ENCODE measurements around the gene SLC36A4. TPM values are rescaled to one million over a fixed set of nuclear protein-coding genes. Genes with fewer than 3 reads are reported as not detected.

The SLC36A4 gene
- total RNA-seq, 4 donors from 2014 or later: 1.5 to 3.4 (median 2.4) TPM

DNA sequence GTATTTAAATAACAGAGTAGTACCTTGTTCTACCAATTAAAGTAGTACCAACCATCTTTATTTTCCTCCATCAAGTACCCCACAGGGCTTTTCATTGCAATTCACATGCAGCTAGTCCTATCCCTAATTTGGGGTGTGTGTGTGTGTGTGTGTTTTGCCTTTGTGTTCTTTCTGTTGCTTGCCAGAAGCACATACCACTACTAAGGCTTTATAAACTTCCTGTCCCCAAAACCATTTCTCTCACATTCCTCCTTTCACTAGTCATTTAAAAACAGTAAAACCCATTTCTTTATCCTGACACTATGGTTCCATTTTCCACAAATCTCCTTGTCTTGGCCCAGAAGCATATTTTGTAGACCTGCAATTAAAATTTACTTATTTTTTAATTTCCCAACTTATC is 54.6 kb downstream of the SLC36A4 start:
- no peak overlapping the region for H3K27ac ChIP-seq
- intact Hi-C loops (cut with DNase I; ENCODE audit: low total_unique reads) (no loop called here), in situ Hi-C loops (cut with MboI; ENCODE audit: low sequenced_read_pairs in 4 of 4) (no loop called here)
- H3K36me3 ChIP-seq: no peaks in the 10 kb centered on the region
- no peak overlapping the region for H3K4me3 ChIP-seq
- no peaks in the 10 kb centered on the region for H3K27me3 ChIP-seq
- H3K4me1 ChIP-seq: no peaks in the 10 kb centered on the region
- TF ChIP-seq POLR2A (IDR thresholded peaks at IDR 0.05): no peak
- TF ChIP-seq, protein P1, sequence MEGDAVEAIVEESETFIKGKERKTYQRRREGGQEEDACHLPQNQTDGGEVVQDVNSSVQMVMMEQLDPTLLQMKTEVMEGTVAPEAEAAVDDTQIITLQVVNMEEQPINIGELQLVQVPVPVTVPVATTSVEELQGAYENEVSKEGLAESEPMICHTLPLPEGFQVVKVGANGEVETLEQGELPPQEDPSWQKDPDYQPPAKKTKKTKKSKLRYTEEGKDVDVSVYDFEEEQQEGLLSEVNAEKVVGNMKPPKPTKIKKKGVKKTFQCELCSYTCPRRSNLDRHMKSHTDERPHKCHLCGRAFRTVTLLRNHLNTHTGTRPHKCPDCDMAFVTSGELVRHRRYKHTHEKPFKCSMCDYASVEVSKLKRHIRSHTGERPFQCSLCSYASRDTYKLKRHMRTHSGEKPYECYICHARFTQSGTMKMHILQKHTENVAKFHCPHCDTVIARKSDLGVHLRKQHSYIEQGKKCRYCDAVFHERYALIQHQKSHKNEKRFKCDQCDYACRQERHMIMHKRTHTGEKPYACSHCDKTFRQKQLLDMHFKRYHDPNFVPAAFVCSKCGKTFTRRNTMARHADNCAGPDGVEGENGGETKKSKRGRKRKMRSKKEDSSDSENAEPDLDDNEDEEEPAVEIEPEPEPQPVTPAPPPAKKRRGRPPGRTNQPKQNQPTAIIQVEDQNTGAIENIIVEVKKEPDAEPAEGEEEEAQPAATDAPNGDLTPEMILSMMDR (IDR thresholded peaks at IDR 0.05 in 4 of 5, conservative IDR thresholded peaks at IDR 0.05 in 1 of 5): no peak
- ATAC-seq (no peak), DNase-seq (no peak)
- H3K9me3 ChIP-seq: no peaks in the 10 kb centered on the region

DNA sequence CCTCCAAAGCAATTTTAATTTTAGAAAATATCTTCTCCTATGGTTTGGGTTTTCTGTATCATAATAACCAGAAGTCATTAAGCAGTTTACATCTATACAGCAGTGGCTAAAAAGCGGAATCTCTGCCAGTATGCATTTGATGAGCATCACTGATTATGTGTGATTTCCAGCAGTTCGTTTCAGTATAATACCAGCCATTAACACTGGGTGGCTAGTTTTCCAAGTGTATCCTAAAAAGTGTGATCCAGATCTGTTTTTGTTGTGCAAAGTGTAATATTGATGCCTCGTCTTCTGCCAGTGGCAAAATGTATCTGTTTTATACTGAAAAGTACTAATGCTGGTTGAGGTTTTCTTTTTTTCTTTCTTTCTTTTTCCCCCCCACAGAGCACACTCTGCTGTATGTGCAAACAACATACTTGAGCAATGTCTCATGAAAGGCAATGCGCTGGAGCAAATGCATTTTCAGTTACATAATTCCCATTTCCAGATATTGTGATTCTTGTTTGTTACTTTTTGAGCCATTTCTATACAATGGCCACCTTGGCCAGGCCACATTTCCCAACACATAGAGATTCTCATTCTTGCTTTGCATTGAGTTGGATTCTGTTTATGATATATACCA is 64.2 kb downstream of the SLC36A4 start:
- intact Hi-C loops (cut with DNase I; ENCODE audit: low total_unique reads): no loop called here

DNA sequence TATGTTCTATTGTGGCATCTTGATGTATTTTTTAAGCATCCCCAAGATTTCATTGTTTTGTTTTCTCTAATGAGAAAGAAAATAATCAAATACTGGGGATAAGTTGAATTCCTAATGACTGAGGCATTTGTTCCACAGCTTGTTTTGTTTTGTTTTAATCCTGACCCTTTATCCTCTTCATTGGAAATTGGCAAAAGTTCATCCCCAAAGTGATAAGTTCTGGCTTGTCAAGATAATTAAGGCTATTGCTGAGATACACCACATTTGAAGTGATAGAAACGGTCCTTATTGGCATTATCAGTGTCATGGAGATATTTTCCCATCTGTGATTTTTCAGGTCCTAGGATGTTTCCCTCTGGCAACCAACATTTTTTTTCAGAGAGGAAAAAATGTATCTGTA is 65.0 kb downstream of the SLC36A4 start:
- no peak for DNase-seq
- in situ Hi-C loops (cut with MboI; ENCODE audit: low sequenced_read_pairs in 4 of 4) (no loop called here), intact Hi-C loops (cut with DNase I; ENCODE audit: low total_unique reads) (no loop called here)

More for the DNA sequence above, 64.2 kb downstream of the SLC36A4 start:
- ATAC-seq (no peak), DNase-seq (no peak)
- no peaks in the 10 kb centered on the region for H3K9me3 ChIP-seq
- H3K4me1 ChIP-seq: no peaks in the 10 kb centered on the region
- no peaks in the 10 kb centered on the region for H3K27me3 ChIP-seq
- TF ChIP-seq, protein P1 (IDR thresholded peaks at IDR 0.05 in 4 of 5, conservative IDR thresholded peaks at IDR 0.05 in 1 of 5): no peak
- no peak for TF ChIP-seq POLR2A (IDR thresholded peaks at IDR 0.05)
- no peak overlapping the region for H3K4me3 ChIP-seq
- no peak overlapping the region for H3K27ac ChIP-seq
- in situ Hi-C loops (cut with MboI; ENCODE audit: low sequenced_read_pairs in 4 of 4): no loop called here
- H3K36me3 ChIP-seq: no peaks in the 10 kb centered on the region

DNA sequence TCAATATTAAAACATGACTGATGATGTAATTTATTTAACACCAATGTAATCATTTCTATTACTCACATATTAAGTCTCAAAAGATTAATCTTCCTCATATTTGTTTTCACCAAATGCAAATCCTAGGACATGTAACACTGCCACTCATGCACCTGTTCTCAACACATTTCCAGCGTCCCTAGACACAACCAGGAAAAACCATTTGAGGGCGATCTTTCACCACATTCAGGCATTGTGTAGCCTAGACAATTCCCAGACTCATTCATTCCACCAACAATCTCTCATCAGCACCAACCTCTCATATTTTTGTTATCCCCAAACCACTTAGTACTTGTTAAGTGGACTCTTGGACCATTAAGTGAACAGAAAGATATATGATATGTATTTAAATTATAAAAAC is 66.1 kb downstream of the SLC36A4 start:
- no peaks in the 10 kb centered on the region for H3K36me3 ChIP-seq
- H3K4me1 ChIP-seq: no peaks in the 10 kb centered on the region
- no peak for DNase-seq
- H3K27me3 ChIP-seq: no peaks in the 10 kb centered on the region
- intact Hi-C loops (cut with DNase I; ENCODE audit: low total_unique reads): no loop called here
- in situ Hi-C loops (cut with MboI; ENCODE audit: low sequenced_read_pairs in 4 of 4): no loop called here
- H3K27ac ChIP-seq: no peak overlapping the region
- no peaks in the 10 kb centered on the region for H3K9me3 ChIP-seq
- no peak for ATAC-seq
- TF ChIP-seq POLR2A (IDR thresholded peaks at IDR 0.05): no peak
- TF ChIP-seq, protein P1 (IDR thresholded peaks at IDR 0.05 in 4 of 5, conservative IDR thresholded peaks at IDR 0.05 in 1 of 5): no peak
- H3K4me3 ChIP-seq: no peak overlapping the region

More for the DNA sequence above, 65.0 kb downstream of the SLC36A4 start:
- no peaks in the 10 kb centered on the region for H3K9me3 ChIP-seq
- ATAC-seq: no peak
- no peaks in the 10 kb centered on the region for H3K36me3 ChIP-seq
- no peak overlapping the region for H3K27ac ChIP-seq
- TF ChIP-seq, protein P1 (IDR thresholded peaks at IDR 0.05 in 4 of 5, conservative IDR thresholded peaks at IDR 0.05 in 1 of 5): no peak
- TF ChIP-seq POLR2A (IDR thresholded peaks at IDR 0.05): no peak
- H3K4me1 ChIP-seq: no peaks in the 10 kb centered on the region
- H3K4me3 ChIP-seq: no peak overlapping the region
- no peaks in the 10 kb centered on the region for H3K27me3 ChIP-seq

- H3K4me3 ChIP-seq: no peak overlapping the region
- TF ChIP-seq, protein P1 (IDR thresholded peaks at IDR 0.05 in 4 of 5, conservative IDR thresholded peaks at IDR 0.05 in 1 of 5): no peak
- TF ChIP-seq POLR2A (IDR thresholded peaks at IDR 0.05): no peak
- no peaks in the 10 kb centered on the region for H3K9me3 ChIP-seq
- H3K4me1 ChIP-seq: no peaks in the 10 kb centered on the region
- H3K36me3 ChIP-seq: no peaks in the 10 kb centered on the region
- in situ Hi-C loops (cut with MboI; ENCODE audit: low sequenced_read_pairs in 4 of 4) (no loop called here), intact Hi-C loops (cut with DNase I; ENCODE audit: low total_unique reads) (no loop called here)
- no peak for DNase-seq
- H3K27me3 ChIP-seq: no peaks in the 10 kb centered on the region
- H3K27ac ChIP-seq: no peak overlapping the region
- ATAC-seq: no peak
Observed at GRCh38 chr11:93128574-93128973, 69.2 kb downstream of the SLC36A4 start.
